ENCODE results near the gene PI4KA. TPM values are rescaled to one million over a fixed set of nuclear protein-coding genes. Genes with fewer than 3 reads are reported as not detected.

PI4KA gene
- total RNA-seq, 1 experiment from 2014 or later: 71.6 TPM

GRCh38 chr22:20751185-20751851 lies 107.3 kb downstream of the PI4KA start:
- no peaks in the 10 kb centered on the region for H3K9me3 ChIP-seq (ENCODE audit: low read depth, low read length, poor library complexity, severe bottlenecking)
- ChIA-PET POLR2A (ENCODE audit: low non-redundant PET) (no interaction called here), CTCF (no interaction called here)
- no peak overlapping the region for H3K27ac ChIP-seq (ENCODE audit: low read depth, low read length, poor library complexity, severe bottlenecking)
- DNase-seq (ENCODE audit: low spot score): no peak
- intact Hi-C loops (cut with micrococcal nuclease; ENCODE audit: unreplicated experiment): no loop called here
- H3K4me3 ChIP-seq (ENCODE audit: low read depth, low read length, poor library complexity, severe bottlenecking): no peak overlapping the region
- H3K36me3 ChIP-seq (ENCODE audit: insufficient read depth, low read length, poor library complexity, severe bottlenecking): peaks cover 5% of the 10 kb centered on the region
- H3K4me1 ChIP-seq (ENCODE audit: insufficient read depth, low read length, poor library complexity, severe bottlenecking): no peaks in the 10 kb centered on the region
- no peaks in the 10 kb centered on the region for H3K27me3 ChIP-seq (replicated peaks; ENCODE audit: insufficient read depth, low read depth, low read length, poor library complexity)
- BruUV-seq (replicated peaks): no TSS peak
- TF ChIP-seq EZH2 (IDR thresholded peaks at IDR 0.05; ENCODE audit: borderline replicate concordance, low read depth, low read length, poor library complexity, severe bottlenecking) (no peak), CTCF (conservative IDR thresholded peaks at IDR 0.05; ENCODE audit: low read depth, low read length) (no peak)

GRCh38 chr22:20750461-20751184 lies 108.0 kb downstream of the PI4KA start:
- no peak for TF ChIP-seq CTCF (conservative IDR thresholded peaks at IDR 0.05; ENCODE audit: low read depth, low read length)
- no peak for TF ChIP-seq EZH2 (IDR thresholded peaks at IDR 0.05; ENCODE audit: borderline replicate concordance, low read depth, low read length, poor library complexity, severe bottlenecking)
- Histone ChIP-seq H3K4me1 (ENCODE audit: insufficient read depth, low read length, poor library complexity, severe bottlenecking) (no peaks in the 10 kb centered on the region), H3K27me3 (replicated peaks; ENCODE audit: insufficient read depth, low read depth, low read length, poor library complexity) (no peaks in the 10 kb centered on the region), H3K4me3 (ENCODE audit: low read depth, low read length, poor library complexity, severe bottlenecking) (no peak overlapping the region), H3K36me3 (ENCODE audit: insufficient read depth, low read length, poor library complexity, severe bottlenecking) (peaks cover 5% of the 10 kb centered on the region), H3K27ac (ENCODE audit: low read depth, low read length, poor library complexity, severe bottlenecking) (no peak overlapping the region), H3K9me3 (ENCODE audit: low read depth, low read length, poor library complexity, severe bottlenecking) (no peaks in the 10 kb centered on the region)
- intact Hi-C loops (cut with micrococcal nuclease; ENCODE audit: unreplicated experiment): no loop called here
- POLR2A ChIA-PET (ENCODE audit: low non-redundant PET): no interaction called here
- DNase-seq (ENCODE audit: low spot score): peak; percentile 48
- BruUV-seq (replicated peaks): no TSS peak
- CTCF ChIA-PET: no interaction called here

- Histone ChIP-seq H3K27ac (ENCODE audit: low read depth, low read length, poor library complexity, severe bottlenecking) (no peak overlapping the region), H3K4me1 (ENCODE audit: insufficient read depth, low read length, poor library complexity, severe bottlenecking) (no peaks in the 10 kb centered on the region), H3K36me3 (ENCODE audit: insufficient read depth, low read length, poor library complexity, severe bottlenecking) (peaks cover 5% of the 10 kb centered on the region), H3K27me3 (replicated peaks; ENCODE audit: insufficient read depth, low read depth, low read length, poor library complexity) (no peaks in the 10 kb centered on the region), H3K4me3 (ENCODE audit: low read depth, low read length, poor library complexity, severe bottlenecking) (no peak overlapping the region), H3K9me3 (ENCODE audit: low read depth, low read length, poor library complexity, severe bottlenecking) (no peaks in the 10 kb centered on the region)
- DNase-seq (ENCODE audit: low spot score): no peak
- no TSS peak for BruUV-seq (replicated peaks)
- intact Hi-C loops (cut with micrococcal nuclease; ENCODE audit: unreplicated experiment): no loop called here
- ChIA-PET POLR2A (ENCODE audit: low non-redundant PET) (no interaction called here), CTCF (no interaction called here)
- TF ChIP-seq CTCF (conservative IDR thresholded peaks at IDR 0.05; ENCODE audit: low read depth, low read length): no peak
- TF ChIP-seq EZH2 (IDR thresholded peaks at IDR 0.05; ENCODE audit: borderline replicate concordance, low read depth, low read length, poor library complexity, severe bottlenecking): no peak
Measured at GRCh38 chr22:20749453-20749852, 109.2 kb downstream of the PI4KA start.
